AG04450 (cell line): ENCODE results near the gene RPS14. TPM values are rescaled to one million over a fixed set of nuclear protein-coding genes. Genes with fewer than 3 reads are reported as not detected.

Experiments used
- CTCF ChIA-PET: fragments of 300-600, 350-600 bp; formaldehyde crosslinking; extraction: SDS; loops from one replicate; lab custom pipeline; 2022; ENCODE audit warnings: antibody characterized with exemption, inconsistent platforms; lab: Charles Lee
- POLR2A ChIA-PET: fragments of 350-600 bp; formaldehyde crosslinking; extraction: SDS; loops from one replicate; lab custom pipeline; 2021; ENCODE audit warnings: antibody characterized with exemption, inconsistent platforms; lab: Yijun Ruan, JAX
- DNase-seq: peaks from one replicate; pipeline ENCODE4 v3.0.0-alpha.2; 2011; ENCODE audit warnings: low read depth, low spot score
- H3K27ac ChIP-seq: one replicate; pipeline ENCODE4 v1.5.1; 2012; ENCODE audit warnings: low read depth, low read length, control low read depth
- H3K27me3 ChIP-seq: one replicate; pipeline ENCODE4 v1.6.0; 2012; ENCODE audit warnings: low read length; ENCODE audit not compliant: control insufficient read depth, insufficient read depth
- H3K4me3 ChIP-seq: 2 replicates; pipeline ENCODE4 v1.5.1; 2011; ENCODE audit warnings: mild to moderate bottlenecking, low read depth, low read length, control low read depth
- H3K9me3 ChIP-seq: 2 replicates; pipeline ENCODE4 v1.5.1; 2012; ENCODE audit warnings: low read length; ENCODE audit not compliant: control insufficient read depth, insufficient read depth
- CTCF ChIP-seq: IDR thresholded peaks from 2 replicates; pipeline ENCODE4 v1.5.1; 2011; ENCODE audit warnings: low read depth, low read length, control low read depth, inconsistent platforms
- polyA plus RNA-seq: library from polyadenylated mRNA; depleted of rRNA; stranded (reverse); fragments of >200 nt; gene quantifications from 2 replicates; pipeline ENCODE4 v1.2.3, GENCODE V29; 2011

RPS14 gene
- polyA plus RNA-seq, 1 experiment = 3,620 TPM

DNA sequence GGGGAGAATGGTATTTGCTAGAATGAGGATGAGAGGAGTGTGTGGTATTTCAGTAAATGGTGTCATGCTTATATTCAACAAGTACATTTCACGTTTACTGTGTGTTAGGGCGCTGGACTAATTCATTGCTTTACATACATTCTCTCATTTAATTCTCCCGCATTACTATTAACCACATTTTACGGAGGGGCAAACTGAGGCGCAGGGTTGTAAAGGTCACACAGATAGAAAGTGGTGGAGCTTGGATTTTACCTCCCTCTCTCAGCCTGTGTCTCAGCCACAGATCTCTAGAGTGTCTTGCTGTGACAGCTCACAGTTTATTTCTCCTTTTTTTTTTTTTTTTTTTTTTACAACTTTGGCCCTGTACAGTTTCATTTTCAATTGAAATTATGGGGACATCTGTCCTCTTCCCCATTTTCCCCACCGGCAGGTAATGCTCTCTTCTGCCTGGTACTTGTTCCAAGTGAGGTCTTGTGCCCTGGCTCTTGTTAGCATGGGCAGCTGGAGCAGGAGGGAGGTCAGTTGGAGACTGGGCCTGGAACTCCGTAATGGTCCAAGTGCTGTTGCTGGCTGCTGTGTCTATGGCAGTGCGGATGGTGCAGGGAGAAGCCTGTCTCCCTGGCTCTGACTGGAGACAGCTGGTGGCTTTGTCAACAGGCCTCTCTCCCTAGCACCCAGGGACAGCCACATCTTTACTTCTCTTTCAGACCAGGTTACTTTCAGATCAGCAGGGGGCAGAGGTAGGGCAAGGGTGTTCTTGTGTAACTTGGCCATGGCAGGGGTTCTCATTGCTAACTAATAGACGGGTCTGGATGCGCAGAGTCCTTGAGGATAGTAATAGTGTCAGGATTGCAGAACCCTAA is 37.9 kb upstream of the RPS14 start:
- no peak for DNase-seq
- TF ChIP-seq CTCF = peak; percentile 24
- peak overlapping the region; percentile 77 for H3K27ac ChIP-seq
- H3K27me3 ChIP-seq = no peaks in the 10 kb centered on the region
- CTCF ChIA-PET = interaction anchor here (0.7 to 2.0 kb wide), 4 partner anchors 24 to 313 kb away, joined by 4 to 17 read pairs (median 4); no protein-coding TSS in a partner anchor
- H3K4me3 ChIP-seq = peak overlapping the region; percentile 87
- POLR2A ChIA-PET = interaction anchor here (0.6 to 1.8 kb wide), 6 partner anchors 10 to 359 kb away, joined by 4 to 18 read pairs (median 4); no protein-coding TSS in a partner anchor
- no peaks in the 10 kb centered on the region for H3K9me3 ChIP-seq

DNA sequence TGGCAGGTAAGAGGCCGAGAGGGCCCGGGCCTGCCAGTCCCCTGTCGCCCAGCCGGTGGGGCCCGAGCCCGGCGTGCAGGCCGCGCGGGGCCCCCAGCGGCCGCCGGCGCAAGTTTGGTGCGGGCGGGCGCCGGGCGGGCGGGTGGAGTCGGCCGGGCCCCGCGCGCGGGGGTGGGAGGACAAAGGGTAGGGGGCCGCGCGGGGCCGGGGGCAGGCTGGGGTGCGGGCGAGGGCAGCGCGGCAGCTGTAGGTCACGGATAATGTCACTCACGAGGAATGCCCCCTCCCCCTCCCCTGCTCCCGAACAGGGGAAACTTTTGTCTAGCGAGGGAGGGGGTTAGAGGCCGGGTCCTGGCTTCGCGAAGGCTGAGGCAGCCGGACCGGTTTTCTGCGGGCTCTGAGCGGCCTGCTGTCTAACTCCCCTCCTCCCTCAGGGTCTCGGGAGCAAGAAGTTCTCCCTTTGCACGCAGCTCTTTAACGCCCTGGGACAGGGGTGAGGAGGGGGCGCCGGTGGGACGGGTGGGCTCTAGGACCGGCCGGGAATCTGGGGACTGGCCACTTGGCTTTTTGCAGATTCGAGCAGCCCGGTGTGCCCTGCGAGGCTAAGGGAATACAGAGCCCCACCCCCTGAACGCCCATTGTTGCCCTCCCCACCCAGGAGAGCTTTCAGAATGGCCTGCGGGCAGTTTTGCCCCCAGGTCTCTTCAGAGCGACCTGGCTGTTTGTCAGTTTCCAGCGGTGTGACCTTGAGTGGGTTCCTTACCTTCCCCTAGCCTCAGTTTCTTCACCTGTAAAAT is 37.1 kb upstream of the RPS14 start:
- POLR2A ChIA-PET = interaction anchor here (0.6 to 1.7 kb wide), 4 partner anchors 11 to 72 kb away, joined by 4 to 12 read pairs (median 6); no protein-coding TSS in a partner anchor
- Histone ChIP-seq H3K27ac (peak overlapping the region; percentile 77), H3K27me3 (no peaks in the 10 kb centered on the region), H3K4me3 (peak overlapping the region; percentile 87), H3K9me3 (no peaks in the 10 kb centered on the region)
- no peak for DNase-seq
- CTCF ChIA-PET = interaction anchor here (0.7 to 2.0 kb wide), 3 partner anchors 25 to 314 kb away, joined by 4 to 17 read pairs (median 4); no protein-coding TSS in a partner anchor
- TF ChIP-seq CTCF = no peak

- H3K9me3 ChIP-seq = no peaks in the 10 kb centered on the region
- no peak for DNase-seq
- no peak for TF ChIP-seq CTCF
- POLR2A ChIA-PET = interaction anchor here (0.6 to 1.7 kb wide), 3 partner anchors 11 to 25 kb away, joined by 4 to 12 read pairs (median 4); no protein-coding TSS in a partner anchor
- H3K4me3 ChIP-seq = peak overlapping the region; percentile 87
- H3K27me3 ChIP-seq = no peaks in the 10 kb centered on the region
- CTCF ChIA-PET = interaction anchor here (0.6 to 0.8 kb wide), 2 partner anchors 14 to 39 kb away, joined by 3 read pairs; no protein-coding TSS in a partner anchor
- H3K27ac ChIP-seq = peak overlapping the region; percentile 73
Measured at GRCh38 chr5:150485693-150486401, 36.3 kb upstream of the RPS14 start.

DNA sequence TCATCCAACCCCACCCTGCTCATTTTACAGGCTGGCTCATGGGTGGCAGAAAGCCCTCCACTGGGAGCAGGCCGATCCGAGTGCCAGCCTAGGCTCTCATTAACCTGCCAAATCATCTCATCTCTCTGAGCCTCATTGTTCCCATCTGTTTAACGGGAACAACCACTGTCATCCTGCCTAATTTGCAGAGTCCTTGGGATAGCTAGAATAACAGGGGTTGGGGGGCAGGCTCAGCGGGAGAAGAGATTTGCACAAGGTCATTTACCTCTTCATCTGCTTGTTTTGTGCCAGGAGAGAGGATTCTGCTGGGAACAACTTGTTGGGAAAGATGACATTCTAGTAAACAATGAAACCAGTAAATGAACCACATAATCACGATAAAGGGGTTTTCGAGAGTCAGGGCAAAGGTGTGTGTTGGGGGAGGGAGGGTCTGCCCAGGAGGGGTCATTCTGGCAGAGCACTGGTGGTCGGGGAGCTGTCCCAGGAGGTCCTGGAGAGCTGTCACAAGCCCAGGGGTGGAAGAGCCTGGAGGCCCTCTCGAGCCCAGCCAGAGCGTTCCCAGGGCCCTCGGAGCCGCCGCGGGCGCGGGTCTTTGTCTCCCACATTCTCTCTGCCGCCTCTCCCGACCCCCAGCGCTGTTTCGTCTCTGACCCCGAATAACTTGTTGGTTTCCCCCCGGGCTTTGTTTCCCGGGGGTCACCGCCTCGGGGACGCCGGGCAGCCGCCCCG is 35.6 kb upstream of the RPS14 start:
- peak overlapping the region; percentile 87 for H3K4me3 ChIP-seq
- no peak for TF ChIP-seq CTCF
- no peaks in the 10 kb centered on the region for H3K27me3 ChIP-seq
- DNase-seq = no peak
- POLR2A ChIA-PET = interaction anchor here (0.6 to 1.7 kb wide), 3 partner anchors 12 to 525 kb away, joined by 4 to 12 read pairs (median 7); no protein-coding TSS in a partner anchor
- CTCF ChIA-PET = interaction anchor here (0.6 to 1.0 kb wide), 3 partner anchors 13 to 61 kb away, joined by 3 to 5 read pairs (median 3); no protein-coding TSS in a partner anchor
- no peaks in the 10 kb centered on the region for H3K9me3 ChIP-seq
- H3K27ac ChIP-seq = peak overlapping the region; percentile 65
